Psoas muscle (tissue), 8 donors: ENCODE results near the gene LONP2. TPM values are rescaled to one million over a fixed set of nuclear protein-coding genes. Genes with fewer than 3 reads are reported as not detected.
"Not testable (repeated sequence)": the region's sequence is repeated elsewhere in the genome, so short reads cannot be mapped to it uniquely, and the experiment has no call there.

Source experiments
- ATAC-seq, 4 donors: fragments of 200-7000 bp; cut with Tn5 transposase; one replicate each; pipeline ENCODE4 v1.9.1; 2020; ENCODE audit warnings: moderate library complexity in 3 of 4, mild to moderate bottlenecking in 2 of 4
- DNase-seq, 2 donors: peaks; one replicate each; pipeline ENCODE4 v3.0.0-alpha.2; 2020
- H3K27ac ChIP-seq: fragments of 200-600 bp; one replicate; pipeline ENCODE4 v1.8.0; 2022
- H3K27me3 ChIP-seq, 3 donors: fragments of 200-600 bp in 1 of 3; one replicate each; pipeline versions ENCODE4 v1.6.1 to v1.8.0; 2013 to 2022; ENCODE audit warnings: low read length in 2 of 3, mild to moderate bottlenecking in 2 of 3, moderate library complexity in 1 of 3; ENCODE audit not compliant: insufficient read depth in 3 of 3
- H3K36me3 ChIP-seq, 2 donors: fragments of 200-600 bp in 1 of 2; one replicate each; pipeline versions ENCODE4 v1.6.1 to v1.8.0; 2013 to 2022; ENCODE audit warnings: low read depth in 1 of 2, mild to moderate bottlenecking in 1 of 2, moderate library complexity in 1 of 2; ENCODE audit not compliant: insufficient read depth in 1 of 2
- H3K4me1 ChIP-seq: fragments of 200-600 bp; one replicate; pipeline ENCODE4 v1.8.0; 2022
- H3K4me3 ChIP-seq: fragments of 200-600 bp; one replicate; pipeline ENCODE4 v1.8.0; 2022; ENCODE audit warnings: mild to moderate bottlenecking
- H3K9me3 ChIP-seq: fragments of 200-600 bp; one replicate; pipeline ENCODE4 v1.8.0; 2022
- CTCF ChIP-seq: fragments of 200-600 bp; IDR thresholded peaks from one replicate; pipeline ENCODE4 v1.8.0; 2022; ENCODE audit warnings: antibody characterized with exemption
- WGBS, 3 donors: extraction: QIAGEN DNeasy Blood & Tissue Kit; methylation state at CpG; one replicate each; pipeline versions ENCODE4 v1.1.6 to v1.1.7; 2013; 5-methylcytosine and 5-hydroxymethylcytosine counted together
- intact Hi-C, 2 donors: fragments of 100-400 bp; cut with DNase I; formaldehyde crosslinking; loops; one replicate each; pipeline versions ENCODE4 v1.11.0 to v1.14.2; 2022
- polyA plus RNA-seq, 3 donors: library from polyadenylated mRNA; stranded (reverse); fragments of 200-250 nt; gene quantifications; one replicate each; pipeline ENCODE4 v1.2.3, GENCODE V29; 2013
- total RNA-seq, 4 donors: library from RNA; stranded (reverse); fragmentation: NEBNext Ultra II Directional in 2 of 4; extraction: Animal tissue kit (Norgen Biotek cat#: 25700) in 2 of 4; gene quantifications; one replicate each; pipeline versions ENCODE4 v1.2.1 to v1.2.4, GENCODE V29; 2021 to 2023
- donor health status: healthy with polysubstance abuse.
- donor health status: DM: no; HTN: no; CAD: no; lungs with moderate emphysema.
- donor health status: Bipolar disorder and iron deficiency.
- donor health status: healthy.
- donor health status: DM: yes; HTN: yes; CAD: no.
- donor health status: DM: no; HTN: no; CAD: no.
- donor health status: DM: no; HTN: no; CAD: no.
- donor health status: DM: yes; HTN: yes; CAD: no.

The LONP2 gene
- total and polyA plus RNA-seq, 7 donors: 15.2 to 68.0 (median 46.5) TPM

GRCh38 chr16:48372744-48373143 is 128.6 kb downstream of the LONP2 start:
- intact Hi-C loops: no loop called here
- ATAC-seq: no peak
- no peak for DNase-seq

GRCh38 chr16:48373258-48374029 is 129.3 kb downstream of the LONP2 start:
- H3K36me3 ChIP-seq: no peaks in the 10 kb centered on the region
- H3K9me3 ChIP-seq: no peaks in the 10 kb centered on the region
- ATAC-seq (peak; percentile 45 to 65 (median 52)), DNase-seq (no peak)
- no peak for TF ChIP-seq CTCF
- H3K27me3 ChIP-seq: no peaks in the 10 kb centered on the region
- 65 to 85% (median 68%) methylated on average over 4 of the region's 4 CpGs for WGBS, 3 donors
- intact Hi-C loops: no loop called here
- H3K4me1 ChIP-seq: peaks cover 84% of the 10 kb centered on the region
- peak overlapping the region; percentile 3 for H3K4me3 ChIP-seq
- peak overlapping the region; percentile 54 for H3K27ac ChIP-seq

More at GRCh38 chr16:48372744-48373143, 128.6 kb downstream of the LONP2 start:
- 60 to 86% (median 72%) methylated on average over 4 of the region's 4 CpGs for WGBS, 3 donors
- peaks cover 84% of the 10 kb centered on the region for H3K4me1 ChIP-seq
- no peaks in the 10 kb centered on the region for H3K36me3 ChIP-seq
- no peaks in the 10 kb centered on the region for H3K9me3 ChIP-seq
- H3K27me3 ChIP-seq: no peaks in the 10 kb centered on the region
- peak overlapping the region; percentile 13 for H3K4me3 ChIP-seq
- TF ChIP-seq CTCF: no peak
- peak overlapping the region; percentile 44 for H3K27ac ChIP-seq

GRCh38 chr16:48374255-48374654 is 130.2 kb downstream of the LONP2 start:
- intact Hi-C loops: no loop called here
- no peak for TF ChIP-seq CTCF
- Histone ChIP-seq H3K9me3 (no peaks in the 10 kb centered on the region), H3K27me3 (no peaks in the 10 kb centered on the region), H3K27ac (peak overlapping the region; percentile 54), H3K4me1 (peaks cover 89% of the 10 kb centered on the region), H3K4me3 (peak overlapping the region; percentile 3), H3K36me3 (no peaks in the 10 kb centered on the region)
- 49 to 62% (median 54%) methylated on average over 2 of the region's 2 CpGs for WGBS, 3 donors
- DNase-seq: no peak
- ATAC-seq: no peak

GRCh38 chr16:48377301-48377700 is 133.2 kb downstream of the LONP2 start:
- H3K27me3 ChIP-seq, H3K36me3 ChIP-seq, intact Hi-C loops, H3K4me3 ChIP-seq, H3K9me3 ChIP-seq, DNase-seq: not testable (repeated sequence)
- peak; percentile 25 to 63 (median 58) for ATAC-seq
- Histone ChIP-seq H3K4me1 (peaks cover 97% of the 10 kb centered on the region), H3K27ac (peak overlapping the region; percentile 57)
- 39 to 61% (median 46%) methylated on average over 7 of the region's 7 CpGs for WGBS, 3 donors

- TF ChIP-seq CTCF: no peak
- DNase-seq (no peak), ATAC-seq (no peak)
- intact Hi-C loops: no loop called here
- Histone ChIP-seq H3K4me1 (peaks cover 97% of the 10 kb centered on the region), H3K27me3 (no peaks in the 10 kb centered on the region), H3K36me3 (no peaks in the 10 kb centered on the region), H3K9me3 (no peaks in the 10 kb centered on the region), H3K27ac (peak overlapping the region; percentile 57), H3K4me3 (peak overlapping the region; percentile 14)
- 78 to 84% (median 83%) methylated on average over 5 of the region's 5 CpGs for WGBS, 3 donors
These were observed 134.2 kb downstream of the LONP2 start for GRCh38 chr16:48378276-48378675.
